Right lobe of liver (tissue), 4 donors: ENCODE measurements around the gene ZDHHC9.

Experiments
- POLR2A ChIP-seq: fragments of 450-650 bp; IDR thresholded peaks from one replicate; pipeline ENCODE4 v1.6.1; 2017; ENCODE audit warnings: antibody characterized with exemption, mild to moderate bottlenecking
- TF ChIP-seq, protein P1 (sequence below), 4 donors: fragments of 200-600 bp in 3 of 4; fragments of 450-650 bp in 1 of 4; IDR thresholded peaks; one replicate each; pipeline versions ENCODE4 v1.5.1 to v1.8.0; 2016 to 2022; ENCODE audit warnings: antibody characterized with exemption in 4 of 4, mild to moderate bottlenecking in 2 of 4
- donor health status: DM: no; HTN: no; CAD: no.
- donor health status: DM: no; HTN: no; CAD: no.
- donor health status: DM: no; HTN: yes; CAD: no.

DNA sequence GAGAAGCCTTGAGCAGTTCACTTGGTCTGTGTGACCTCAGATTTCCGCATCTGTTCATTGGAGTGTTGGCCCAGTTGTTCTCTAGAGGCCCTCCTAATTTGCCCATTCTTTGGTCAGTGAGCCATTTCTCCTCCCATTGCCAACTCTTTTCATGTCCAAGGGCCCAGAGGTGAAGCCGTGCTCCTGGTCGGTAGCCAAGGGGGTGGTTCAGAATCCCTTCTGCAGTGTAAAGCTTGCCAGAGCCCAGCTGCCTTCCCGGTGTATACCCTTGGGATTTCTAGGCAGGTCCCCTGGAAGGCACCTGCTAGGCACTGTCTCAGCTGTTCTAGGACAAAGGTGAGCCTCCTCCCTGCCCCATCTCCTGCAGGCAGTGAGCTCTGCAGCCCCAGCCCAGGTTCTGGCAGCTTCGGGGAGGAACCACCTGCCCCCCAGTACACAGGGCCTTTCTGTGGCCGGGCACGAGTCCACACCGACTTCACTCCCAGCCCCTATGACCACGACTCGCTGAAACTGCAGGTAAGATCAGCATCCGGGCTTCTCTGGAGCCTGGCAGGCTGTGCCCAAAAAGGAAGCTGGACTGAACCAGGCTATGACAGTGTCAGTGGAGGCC, 51.6 kb downstream of the ZDHHC9 start:
- TF ChIP-seq, protein P1, sequence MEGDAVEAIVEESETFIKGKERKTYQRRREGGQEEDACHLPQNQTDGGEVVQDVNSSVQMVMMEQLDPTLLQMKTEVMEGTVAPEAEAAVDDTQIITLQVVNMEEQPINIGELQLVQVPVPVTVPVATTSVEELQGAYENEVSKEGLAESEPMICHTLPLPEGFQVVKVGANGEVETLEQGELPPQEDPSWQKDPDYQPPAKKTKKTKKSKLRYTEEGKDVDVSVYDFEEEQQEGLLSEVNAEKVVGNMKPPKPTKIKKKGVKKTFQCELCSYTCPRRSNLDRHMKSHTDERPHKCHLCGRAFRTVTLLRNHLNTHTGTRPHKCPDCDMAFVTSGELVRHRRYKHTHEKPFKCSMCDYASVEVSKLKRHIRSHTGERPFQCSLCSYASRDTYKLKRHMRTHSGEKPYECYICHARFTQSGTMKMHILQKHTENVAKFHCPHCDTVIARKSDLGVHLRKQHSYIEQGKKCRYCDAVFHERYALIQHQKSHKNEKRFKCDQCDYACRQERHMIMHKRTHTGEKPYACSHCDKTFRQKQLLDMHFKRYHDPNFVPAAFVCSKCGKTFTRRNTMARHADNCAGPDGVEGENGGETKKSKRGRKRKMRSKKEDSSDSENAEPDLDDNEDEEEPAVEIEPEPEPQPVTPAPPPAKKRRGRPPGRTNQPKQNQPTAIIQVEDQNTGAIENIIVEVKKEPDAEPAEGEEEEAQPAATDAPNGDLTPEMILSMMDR (IDR thresholded peaks at IDR 0.05): no peak
- no peak for TF ChIP-seq POLR2A
